ENCODE results near the gene CHRM1.
"Not testable (repeated sequence)": the region's sequence is repeated elsewhere in the genome, so short reads cannot be mapped to it uniquely, and the experiment has no call there.

The CHRM1 gene

GRCh38 chr11:62880231-62880802 is 40.8 kb downstream of the CHRM1 start:
- peak in 13 of 56 donors; percentile 37 to 82 (median 68) for DNase-seq

GRCh38 chr11:62879235-62879978 is 41.8 kb downstream of the CHRM1 start:
- peak in 27 of 56 donors; percentile 13 to 68 (median 31) for DNase-seq

GRCh38 chr11:62876712-62877111 is 44.5 kb downstream of the CHRM1 start:
- no peak for DNase-seq

GRCh38 chr11:62875698-62876478 is 45.3 kb downstream of the CHRM1 start:
- DNase-seq, result no peak

GRCh38 chr11:62874851-62875250 is 46.3 kb downstream of the CHRM1 start:
- no peak for DNase-seq

GRCh38 chr11:62865635-62866034 is 55.5 kb downstream of the CHRM1 start:
- no peak for DNase-seq

- DNase-seq, result no peak
Observed at GRCh38 chr11:62863687-62864335, 57.4 kb downstream of the CHRM1 start.

GRCh38 chr11:62861564-62862192 is 59.5 kb downstream of the CHRM1 start:
- not testable (repeated sequence) for DNase-seq

GRCh38 chr11:62860835-62861563 is 60.2 kb downstream of the CHRM1 start:
- DNase-seq, result no peak

- not testable (repeated sequence) for DNase-seq
Observed at GRCh38 chr11:62859281-62859703, 61.9 kb downstream of the CHRM1 start.

All from nucleus accumbens (tissue), 56 donors.